CD1c-positive myeloid dendritic cell (primary cell): Measurements from ENCODE around the gene ARHGDIA.
A peak's percentile ranks its signal among the peaks of the same experiment; 100 is the strongest.
"Not testable (repeated sequence)": the region's sequence is repeated elsewhere in the genome, so short reads cannot be mapped to it uniquely, and the experiment has no call there.

ENCODE experiments used
- DNase-seq: peaks from one replicate; pipeline ENCODE4 v3.0.0-alpha.2; 2016; ENCODE audit errors: extremely low spot score

Gene ARHGDIA

GRCh38 chr17:81870981-81871386 is at the start of gene ARHGDIA:
ARHGDIA (minus strand) TSS chr17:81871337; CDS start chr17:81869930, 1,407 bp downstream.
- DNase-seq = no peak

DNA sequence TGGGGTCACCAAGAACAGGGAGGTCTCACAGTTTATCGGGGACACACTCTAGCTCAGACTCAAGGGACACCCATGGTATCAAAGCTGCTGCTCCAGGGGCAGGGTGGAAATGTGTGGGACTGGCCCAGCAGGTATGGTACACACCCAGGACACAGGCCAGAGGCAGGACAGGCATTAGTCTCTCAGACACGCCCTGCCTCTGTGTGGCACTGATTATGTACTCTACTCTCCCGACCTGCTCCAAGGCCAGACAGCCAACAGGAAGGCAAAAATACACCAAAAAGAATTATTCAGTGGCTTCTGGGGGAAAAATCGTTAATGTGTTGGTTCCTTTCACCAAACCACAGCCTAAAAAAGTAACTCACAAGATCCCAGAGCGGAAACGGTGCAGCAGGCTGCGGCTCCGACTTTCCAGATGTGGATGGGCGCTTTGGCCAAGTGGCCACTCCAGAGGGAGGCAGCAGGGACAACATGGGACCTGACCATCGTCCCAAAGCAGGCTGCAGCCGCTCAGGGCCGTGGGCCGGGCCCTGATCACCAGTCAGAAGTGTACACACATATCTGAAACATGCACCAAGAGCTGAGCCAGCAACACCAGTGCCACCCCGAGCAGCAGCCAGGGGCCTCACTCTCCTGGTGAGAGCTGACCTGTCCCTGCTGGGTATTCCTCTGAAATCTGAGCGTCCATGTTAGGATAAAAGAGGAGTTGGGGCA is 47.9 kb upstream of the ARHGDIA start:
- DNase-seq = no peak

GRCh38 chr17:81918333-81918669 is 47.2 kb upstream of the ARHGDIA start:
- not testable (repeated sequence) for DNase-seq

GRCh38 chr17:81917565-81918332 is 46.6 kb upstream of the ARHGDIA start, which contains the start of gene SIRT7:
SIRT7 (minus strand) TSS chr17:81918176; CDS start chr17:81918131, 45 bp downstream.
- DNase-seq = peak; percentile 94

GRCh38 chr17:81916234-81917001 is 45.3 kb upstream of the ARHGDIA start:
- peak; percentile 68 for DNase-seq

DNA sequence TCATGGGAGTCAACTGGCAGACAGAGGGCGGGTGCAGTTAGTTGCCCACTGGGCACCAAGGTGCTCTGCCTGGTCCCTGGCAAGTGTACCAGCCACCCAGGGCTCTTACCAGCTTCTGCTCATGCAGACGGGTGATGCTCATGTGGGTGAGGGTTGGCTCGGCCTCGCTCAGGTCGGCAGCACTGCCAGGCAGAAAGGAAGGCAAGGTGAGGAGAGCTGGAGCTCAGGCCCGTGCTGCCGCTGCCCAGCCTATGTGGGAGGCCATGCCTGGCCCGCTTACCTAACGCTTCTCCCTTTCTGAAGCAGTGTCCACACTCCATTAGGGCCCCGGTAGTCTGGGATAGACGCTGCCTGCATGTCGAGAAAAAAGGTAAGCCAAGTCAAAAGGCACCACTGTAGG is 44.2 kb upstream of the ARHGDIA start:
- DNase-seq = no peak

GRCh38 chr17:81914103-81914850 is 43.1 kb upstream of the ARHGDIA start:
- DNase-seq = no peak

DNA sequence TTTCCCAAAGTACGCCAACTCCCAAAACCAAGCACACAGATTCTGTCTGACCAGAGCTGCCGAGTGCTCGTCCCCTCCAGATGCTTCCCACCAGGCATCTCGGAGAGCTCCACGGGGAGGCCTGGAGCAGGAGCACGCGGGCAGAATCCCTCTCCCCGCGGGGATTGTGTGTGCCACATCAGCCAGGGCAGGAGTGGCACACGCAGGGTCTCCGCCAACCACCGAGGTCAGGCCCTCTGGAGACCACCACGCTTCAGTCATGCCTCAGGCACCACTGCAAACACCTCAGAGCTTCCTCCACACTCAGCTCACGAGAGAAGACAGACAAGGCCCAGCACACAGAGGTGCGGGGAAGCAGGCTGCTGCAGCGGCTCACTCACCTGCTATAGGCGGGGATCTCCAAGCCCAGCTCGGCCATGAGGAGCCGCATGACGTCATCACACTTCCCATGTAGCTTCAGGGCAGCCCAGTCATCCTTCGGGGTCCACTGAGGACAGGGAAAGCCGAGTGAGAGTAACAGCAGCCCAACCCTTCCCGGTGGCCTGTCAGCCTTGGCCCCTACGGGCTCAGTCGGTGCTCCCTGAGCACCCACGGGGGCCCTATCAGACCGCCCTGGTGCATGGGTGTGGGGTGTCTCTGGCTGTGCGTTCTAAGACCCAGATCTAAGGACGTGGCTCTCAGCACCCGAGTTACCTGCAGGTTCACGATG is 42.4 kb upstream of the ARHGDIA start:
- no peak for DNase-seq

- no peak for DNase-seq
Measured at GRCh38 chr17:81912441-81913309, 41.5 kb upstream of the ARHGDIA start.

- DNase-seq = no peak
Measured at GRCh38 chr17:81911969-81912368, 40.8 kb upstream of the ARHGDIA start.

DNA sequence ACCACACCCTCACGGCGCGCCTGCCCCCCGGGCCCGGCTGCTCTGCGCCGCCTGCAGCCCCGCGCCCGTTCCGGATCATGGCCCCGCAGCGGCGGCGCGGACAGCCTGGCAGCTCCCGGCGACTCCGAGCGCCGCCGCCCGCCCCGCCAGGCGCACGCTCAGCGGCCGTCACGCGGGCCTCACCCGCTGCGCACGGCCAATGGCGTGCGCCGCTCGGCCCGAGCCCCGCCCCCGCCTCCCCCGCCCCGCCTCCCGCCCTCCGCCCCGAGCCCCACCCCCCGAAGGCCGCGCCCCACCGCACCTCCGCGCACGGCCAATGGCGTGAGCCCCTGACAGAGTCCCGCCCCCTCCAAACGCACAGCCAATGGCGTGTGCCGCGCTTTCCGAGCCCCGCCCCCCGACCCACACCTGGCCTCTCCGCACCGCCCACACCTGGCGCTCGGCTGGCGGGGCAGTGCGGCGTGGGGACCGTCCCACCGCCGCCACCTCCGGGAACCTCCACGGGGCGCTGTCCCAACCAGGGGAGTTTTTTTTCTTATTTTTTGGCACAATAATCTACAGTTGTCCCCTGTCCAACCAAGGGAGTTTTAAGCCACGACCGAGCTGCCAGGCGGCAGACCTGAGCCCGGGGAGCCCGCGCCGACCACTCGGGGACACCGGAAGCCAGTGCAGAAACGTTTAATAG is 40.3 kb upstream of the ARHGDIA start, which contains the start of gene PCYT2:
TSS of gene PCYT2 (minus strand) at position 123 of the 685 bp plus-strand sequence. CDS start at position 79, 44 bp downstream.
- peak; percentile 93 for DNase-seq

DNA sequence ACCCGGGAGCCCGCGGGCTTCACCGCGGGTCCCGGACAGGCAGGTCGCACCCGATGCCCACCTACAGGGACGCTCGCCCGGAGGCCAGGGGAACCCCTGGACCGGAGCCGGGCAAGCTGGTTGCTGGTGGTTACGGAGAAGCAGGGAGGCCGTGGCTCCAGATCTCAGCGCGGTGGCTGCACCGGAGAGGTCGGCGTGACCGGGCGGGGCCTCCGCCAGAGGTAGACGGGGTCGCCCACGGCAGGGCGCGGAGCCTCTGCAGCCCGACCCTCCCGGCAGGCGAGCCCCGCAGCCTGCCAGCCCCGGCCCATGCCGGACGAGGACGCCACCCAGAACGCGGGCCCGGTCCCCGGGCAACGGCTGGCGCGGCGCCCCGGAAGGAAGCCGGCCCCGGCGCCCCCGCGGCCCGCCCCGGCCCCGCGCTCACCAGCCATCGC is 39.7 kb upstream of the ARHGDIA start:
- no peak for DNase-seq

DNA sequence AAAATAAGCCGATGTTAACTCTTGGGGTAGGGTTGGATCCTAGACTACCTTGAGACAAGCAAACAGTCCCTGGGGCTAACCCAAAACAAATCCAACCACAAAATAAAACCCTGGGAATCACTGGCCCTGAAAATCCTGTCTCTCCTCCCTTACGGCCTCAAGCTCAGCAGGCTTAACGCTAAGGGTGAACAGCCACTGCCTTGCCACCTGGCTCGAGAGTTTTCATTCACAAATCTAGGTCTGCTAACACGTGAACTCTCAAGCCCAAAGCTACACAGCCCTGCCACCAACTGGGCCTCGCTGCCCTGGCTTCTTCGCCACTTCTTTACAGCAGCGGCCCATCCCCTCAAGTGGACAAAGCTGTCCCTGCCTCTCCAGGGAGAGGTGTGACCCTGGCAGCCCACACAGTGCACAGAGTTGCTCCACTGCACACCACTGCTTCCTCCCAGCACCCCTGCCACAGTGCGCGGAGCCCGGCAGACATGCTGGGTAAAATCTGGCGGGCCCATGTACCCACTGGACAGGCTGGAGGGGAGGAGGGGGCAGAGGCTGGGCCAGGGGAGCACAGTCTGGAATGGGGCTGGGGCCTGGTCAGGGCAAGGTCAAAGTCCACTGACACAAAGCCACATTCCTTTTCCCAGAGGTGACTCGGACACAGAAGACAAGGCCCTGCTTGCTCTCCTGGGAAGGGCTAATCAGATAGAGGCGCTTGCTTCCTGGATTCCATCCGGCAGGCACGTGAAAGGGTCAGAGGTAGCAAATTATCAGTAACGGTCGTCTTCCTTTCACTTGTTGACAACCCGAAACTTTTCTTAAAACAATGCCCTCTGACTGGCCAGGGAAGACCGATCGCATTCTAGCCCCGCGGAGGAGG is 39.1 kb upstream of the ARHGDIA start:
- no peak for DNase-seq

GRCh38 chr17:81909231-81909630 is 38.1 kb upstream of the ARHGDIA start:
- DNase-seq = no peak

DNA sequence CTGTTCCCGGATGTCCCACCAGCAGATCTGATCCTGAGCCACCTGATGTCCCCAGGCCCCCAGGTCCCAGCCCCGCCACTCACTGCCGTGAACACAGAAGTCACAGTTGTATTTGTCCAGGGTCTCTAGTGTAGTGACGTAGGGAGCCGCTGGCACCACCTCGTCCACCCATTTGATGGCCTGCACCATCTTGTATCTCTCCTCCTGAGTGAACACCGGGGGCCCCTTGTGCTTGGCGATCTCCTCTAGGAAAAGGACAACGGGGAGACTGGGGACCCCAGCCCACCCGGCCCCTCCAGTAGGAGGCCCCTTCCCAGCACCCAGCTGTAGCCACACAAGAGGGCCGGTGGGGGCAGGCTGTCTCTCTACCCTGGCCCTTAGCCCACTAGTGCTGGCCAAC is 37.7 kb upstream of the ARHGDIA start:
- no peak for DNase-seq

- DNase-seq = no peak
Measured at GRCh38 chr17:81907219-81908145, 36.3 kb upstream of the ARHGDIA start.
